Endothelial cell of umbilical vein (primary cell): ENCODE data around the gene ARRDC2.

Experiments
- POLR2AphosphoS5 ChIP-seq: IDR thresholded peaks from 2 replicates; pipeline ENCODE4 v1.6.1; 2012; ENCODE audit warnings: low read depth, mild to moderate bottlenecking, control low read depth, low read length, moderate library complexity; ENCODE audit not compliant: insufficient read depth
- TF ChIP-seq, protein P1 (sequence below), 2 donors: IDR thresholded peaks; 1 replicate in 1 of 2; 2 replicates in 1 of 2; pipeline ENCODE4 v1.5.1; 2011; ENCODE audit warnings: low read length in 2 of 2, mild to moderate bottlenecking in 2 of 2, moderate library complexity in 2 of 2, control low read depth in 1 of 2, inconsistent platforms in 1 of 2, low read depth in 1 of 2; ENCODE audit not compliant: insufficient read depth in 1 of 2; ENCODE audit errors: extremely low read depth in 1 of 2

- TF ChIP-seq POLR2AphosphoS5: no peak
- TF ChIP-seq, protein P1, sequence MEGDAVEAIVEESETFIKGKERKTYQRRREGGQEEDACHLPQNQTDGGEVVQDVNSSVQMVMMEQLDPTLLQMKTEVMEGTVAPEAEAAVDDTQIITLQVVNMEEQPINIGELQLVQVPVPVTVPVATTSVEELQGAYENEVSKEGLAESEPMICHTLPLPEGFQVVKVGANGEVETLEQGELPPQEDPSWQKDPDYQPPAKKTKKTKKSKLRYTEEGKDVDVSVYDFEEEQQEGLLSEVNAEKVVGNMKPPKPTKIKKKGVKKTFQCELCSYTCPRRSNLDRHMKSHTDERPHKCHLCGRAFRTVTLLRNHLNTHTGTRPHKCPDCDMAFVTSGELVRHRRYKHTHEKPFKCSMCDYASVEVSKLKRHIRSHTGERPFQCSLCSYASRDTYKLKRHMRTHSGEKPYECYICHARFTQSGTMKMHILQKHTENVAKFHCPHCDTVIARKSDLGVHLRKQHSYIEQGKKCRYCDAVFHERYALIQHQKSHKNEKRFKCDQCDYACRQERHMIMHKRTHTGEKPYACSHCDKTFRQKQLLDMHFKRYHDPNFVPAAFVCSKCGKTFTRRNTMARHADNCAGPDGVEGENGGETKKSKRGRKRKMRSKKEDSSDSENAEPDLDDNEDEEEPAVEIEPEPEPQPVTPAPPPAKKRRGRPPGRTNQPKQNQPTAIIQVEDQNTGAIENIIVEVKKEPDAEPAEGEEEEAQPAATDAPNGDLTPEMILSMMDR (IDR thresholded peaks at IDR 0.05; ENCODE audit: extremely low read depth in 1 of 2, insufficient read depth in 1 of 2, low read depth in 1 of 2, low read length in 2 of 2): no peak
Measured at GRCh38 chr19:17988161-17988560, 19.8 kb upstream of the ARRDC2 start.
